Measurements from ENCODE around the gene LCLAT1. TPM values are rescaled to one million over a fixed set of nuclear protein-coding genes. Genes with fewer than 3 reads are reported as not detected.

Gene LCLAT1
- total RNA-seq, 1 experiment from 2014 or later: 32.9 TPM

GRCh38 chr2:30422444-30423040, 24.5 kb upstream of the LCLAT1 start:
- TF ChIP-seq CTCF (conservative IDR thresholded peaks at IDR 0.05): no peak
- H3K36me3 Mint-ChIP-seq (ENCODE audit: insufficient read depth in 1 of 3, low read depth in 3 of 3): no peaks in the 10 kb centered on the region
- Histone ChIP-seq H4K91ac (ENCODE audit: insufficient read length, low read depth, low read length) (no peak overlapping the region), H3K79me1 (ENCODE audit: insufficient read depth, low read depth, low read length, poor library complexity, severe bottlenecking) (no peaks in the 10 kb centered on the region), H3K18ac (ENCODE audit: insufficient read length, low read depth, low read length) (no peak overlapping the region), H2AFZ (ENCODE audit: low read length) (no peak overlapping the region), H3K23me2 (ENCODE audit: insufficient read length, low read depth, low read length, poor library complexity, severe bottlenecking) (no peaks in the 10 kb centered on the region), H2BK20ac (ENCODE audit: low read depth, low read length, poor library complexity, severe bottlenecking) (no peak overlapping the region), H3T11ph (ENCODE audit: low read length) (no peak overlapping the region), H3K14ac (ENCODE audit: insufficient read depth, low read length) (no peak overlapping the region), H3K79me2 (ENCODE audit: insufficient read depth, low read length) (no peaks in the 10 kb centered on the region), H4K5ac (ENCODE audit: insufficient read length, low read depth, low read length) (no peak overlapping the region), H4K20me1 (ENCODE audit: control insufficient read depth, insufficient read depth, insufficient read length) (no peaks in the 10 kb centered on the region), H3K23ac (ENCODE audit: insufficient read length, low read depth, low read length) (no peak overlapping the region), H3K9me3 (ENCODE audit: control insufficient read depth, low read depth, low read length) (no peaks in the 10 kb centered on the region), H2BK15ac (ENCODE audit: low read depth, low read length) (no peak overlapping the region), H3K4ac (ENCODE audit: low read depth, low read length) (no peak overlapping the region), H3K9ac (ENCODE audit: extremely low read depth, insufficient read length, low read length) (no peak overlapping the region), H2AK5ac (ENCODE audit: insufficient read length, low read length) (no peak overlapping the region), H2BK12ac (ENCODE audit: insufficient read length, low read depth, low read length) (no peak overlapping the region), H2BK120ac (ENCODE audit: low read depth, low read length, poor library complexity, severe bottlenecking) (no peak overlapping the region), H3K4me2 (ENCODE audit: insufficient read depth, insufficient read length, low read length) (no peak overlapping the region), H3K27me3 (ENCODE audit: insufficient read depth, low read length) (no peaks in the 10 kb centered on the region), H3K27ac (ENCODE audit: insufficient read length, low read depth, low read length) (no peak overlapping the region), H2BK5ac (ENCODE audit: insufficient read length, low read length) (no peak overlapping the region), H3K56ac (ENCODE audit: insufficient read length, low read depth, low read length) (no peak overlapping the region), H4K8ac (replicated peaks; ENCODE audit: insufficient read length, low read depth, low read length) (no peak overlapping the region), H3K4me1 (ENCODE audit: insufficient read depth, low read length) (peaks cover 6% of the 10 kb centered on the region; the same call in 1 of the 2 replicates)
- no peaks in the 10 kb centered on the region for H3K27me3 Mint-ChIP-seq (ENCODE audit: low read depth)
- H3K4me3 Mint-ChIP-seq: no peak overlapping the region
- no peaks in the 10 kb centered on the region for H3K9me3 Mint-ChIP-seq
- no peak overlapping the region for H3K27ac Mint-ChIP-seq
- no peak for DNase-seq
- H3K4me1 Mint-ChIP-seq: peaks cover 17 to 21% of the 10 kb centered on the region in 2 experiments
- WGBS (ENCODE audit: extremely low coverage, insufficient read length, low lambda C conversion rate): 100% methylated on average over 1 of the region's 8 CpGs

Data from H9 (cell line).